Duodenal mucosa (tissue), 2 donors: ENCODE data around the gene FOXA1.

Experiments
- H3K27ac ChIP-seq: one replicate; pipeline ENCODE4 v1.7.0; 2013; ENCODE audit warnings: low read depth, low read length
- H3K27me3 ChIP-seq, 2 donors: one replicate each; pipeline ENCODE4 v1.7.0; 2013; ENCODE audit warnings: low read length in 2 of 2, control low read depth in 1 of 2; ENCODE audit not compliant: insufficient read depth in 2 of 2, control insufficient read depth in 1 of 2
- H3K36me3 ChIP-seq, 2 donors: one replicate each; pipeline ENCODE4 v1.7.0; 2013; ENCODE audit warnings: low read length in 2 of 2, control low read depth in 1 of 2; ENCODE audit not compliant: insufficient read depth in 2 of 2, control insufficient read depth in 1 of 2
- H3K4me1 ChIP-seq, 2 donors: one replicate each; pipeline ENCODE4 v1.7.0; 2013; ENCODE audit warnings: low read length in 2 of 2, control low read depth in 1 of 2; ENCODE audit not compliant: insufficient read depth in 2 of 2, control insufficient read depth in 1 of 2
- H3K4me3 ChIP-seq, 2 donors: one replicate each; pipeline ENCODE4 v1.7.0; 2013; ENCODE audit warnings: low read length in 2 of 2, low read depth in 1 of 2
- H3K9ac ChIP-seq, 2 donors: one replicate each; pipeline ENCODE4 v1.7.0; 2013; ENCODE audit warnings: low read length in 2 of 2, low read depth in 1 of 2
- H3K9me3 ChIP-seq, 2 donors: one replicate each; pipeline ENCODE4 v1.7.0; 2013; ENCODE audit warnings: low read length in 2 of 2, control low read depth in 1 of 2; ENCODE audit not compliant: control insufficient read depth in 1 of 2

The FOXA1 gene

DNA sequence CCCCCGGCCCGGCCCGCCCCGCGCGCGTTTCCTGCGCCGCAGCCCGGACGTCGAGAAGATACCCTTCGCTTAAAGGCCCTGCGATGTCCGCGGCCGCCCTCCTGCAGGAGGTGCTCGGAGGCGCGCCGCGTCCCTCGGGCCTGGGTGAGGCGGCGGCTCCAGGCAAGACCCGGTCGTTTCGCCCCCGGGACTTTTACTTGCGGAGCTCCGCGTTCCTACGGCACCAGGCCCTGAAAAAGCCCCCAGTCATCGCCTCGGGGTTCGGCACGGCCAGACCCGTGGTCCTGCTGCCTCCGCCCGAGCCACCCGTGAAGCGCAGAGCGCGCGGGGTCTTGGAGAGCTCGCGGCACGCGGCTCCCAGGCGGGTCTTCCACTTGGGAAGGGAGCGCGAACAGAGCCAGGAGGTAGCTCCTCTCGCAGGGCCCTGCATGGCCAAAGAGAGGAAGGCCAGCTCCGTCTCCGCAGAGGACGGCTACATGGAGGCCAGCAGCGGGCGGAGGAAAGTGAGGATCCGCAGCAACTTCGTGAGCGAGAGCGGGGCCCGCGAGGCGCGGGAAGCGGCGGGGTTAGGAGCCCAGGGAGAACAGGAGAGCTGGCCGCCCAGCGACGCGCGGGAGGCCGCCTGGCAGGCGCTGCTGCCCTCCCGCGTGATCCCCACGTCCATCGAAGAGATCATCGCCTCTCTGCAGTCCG lies 27.3 kb upstream of the FOXA1 start:
- Histone ChIP-seq H3K27me3 (no peaks in the 10 kb centered on the region), H3K4me3 (no peak overlapping the region), H3K36me3 (no peaks in the 10 kb centered on the region), H3K4me1 (no peaks in the 10 kb centered on the region), H3K9ac (no peak overlapping the region), H3K9me3 (no peaks in the 10 kb centered on the region), H3K27ac (no peak overlapping the region)

DNA sequence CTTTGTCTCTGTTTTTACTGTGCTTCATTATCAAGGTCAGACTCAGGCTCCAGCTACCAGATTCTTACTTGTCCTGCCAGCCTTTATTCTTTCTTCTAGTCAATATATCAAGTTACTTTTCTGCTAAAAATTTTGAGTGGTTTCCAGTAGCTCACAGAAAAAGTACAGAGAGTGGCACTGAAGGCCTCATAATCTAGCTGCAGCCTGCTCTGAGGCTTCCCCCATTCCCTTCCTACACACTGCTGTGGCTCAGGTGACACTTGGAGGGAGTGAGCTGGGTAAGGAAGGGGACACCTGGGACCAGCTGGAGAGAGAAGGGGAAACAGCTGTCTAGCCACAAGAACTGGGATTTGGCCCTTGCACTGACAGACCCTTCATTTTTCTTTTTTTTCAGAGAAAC lies 25.8 kb upstream of the FOXA1 start:
- Histone ChIP-seq H3K36me3 (no peaks in the 10 kb centered on the region), H3K4me3 (no peak overlapping the region), H3K27ac (no peak overlapping the region), H3K9ac (no peak overlapping the region), H3K27me3 (no peaks in the 10 kb centered on the region), H3K9me3 (peaks cover 3 to 6% of the 10 kb centered on the region in 2 donors), H3K4me1 (no peaks in the 10 kb centered on the region)

DNA sequence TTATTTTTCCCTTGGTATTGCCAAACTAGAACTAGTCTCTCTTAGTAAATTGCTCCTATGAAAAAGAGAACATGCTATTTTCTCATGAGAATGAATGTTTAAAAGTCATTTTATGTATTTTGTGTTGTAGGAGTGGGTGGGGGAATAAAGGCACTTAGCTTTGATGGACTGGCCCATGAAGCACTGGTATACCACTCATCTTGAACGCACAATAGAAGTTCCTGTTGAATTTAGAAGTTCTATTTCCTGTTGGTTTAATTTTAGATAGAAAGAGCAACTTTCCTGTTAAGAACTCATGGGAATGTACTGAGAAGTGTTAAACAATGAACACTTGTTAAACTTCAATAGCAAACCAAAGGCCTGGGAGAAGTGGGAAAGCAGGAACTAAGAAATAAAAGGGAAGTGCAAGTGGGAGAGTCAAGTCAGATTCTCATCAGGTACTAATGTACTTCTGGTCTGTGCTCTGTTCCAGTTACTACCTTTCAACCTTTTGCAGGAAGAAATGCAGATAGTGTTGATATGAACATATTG lies 23.5 kb upstream of the FOXA1 start:
- Histone ChIP-seq H3K36me3 (no peaks in the 10 kb centered on the region), H3K27me3 (no peaks in the 10 kb centered on the region), H3K4me1 (no peaks in the 10 kb centered on the region), H3K4me3 (no peak overlapping the region), H3K9me3 (peaks cover 9 to 16% of the 10 kb centered on the region in 2 donors), H3K9ac (no peak overlapping the region), H3K27ac (no peak overlapping the region)

DNA sequence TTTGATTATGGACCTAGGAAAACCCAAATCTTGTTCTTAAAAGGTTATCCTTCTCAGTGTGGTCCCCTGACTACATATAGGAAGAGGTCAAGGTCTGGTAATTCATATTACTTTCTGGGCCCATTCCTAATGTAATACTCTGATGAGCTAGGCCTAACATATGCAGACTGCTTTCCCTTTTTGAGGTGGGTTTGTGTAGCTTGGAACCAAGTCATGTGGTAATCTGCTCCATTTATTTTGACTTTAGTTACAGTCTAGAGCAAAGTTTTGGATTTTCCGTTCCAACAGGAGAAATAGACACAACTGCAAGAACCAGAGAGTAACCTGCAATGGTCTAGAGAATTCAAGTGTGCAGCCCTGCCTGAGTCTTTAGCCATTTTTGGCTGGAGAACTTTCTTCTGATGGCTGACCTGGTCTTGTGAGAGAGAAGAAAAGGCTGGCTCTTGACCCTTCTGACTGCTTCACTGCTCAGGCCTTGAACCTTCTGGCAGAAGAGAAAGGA lies 22.9 kb upstream of the FOXA1 start:
- no peaks in the 10 kb centered on the region for H3K27me3 ChIP-seq
- no peak overlapping the region for H3K27ac ChIP-seq
- no peak overlapping the region for H3K4me3 ChIP-seq
- H3K9me3 ChIP-seq, result peaks cover 9 to 17% of the 10 kb centered on the region in 2 donors
- no peak overlapping the region for H3K9ac ChIP-seq
- no peaks in the 10 kb centered on the region for H3K4me1 ChIP-seq
- H3K36me3 ChIP-seq, result no peaks in the 10 kb centered on the region

- Histone ChIP-seq H3K27ac (no peak overlapping the region), H3K4me1 (no peaks in the 10 kb centered on the region), H3K9me3 (peaks cover 9 to 22% of the 10 kb centered on the region in 2 donors), H3K36me3 (no peaks in the 10 kb centered on the region), H3K27me3 (no peaks in the 10 kb centered on the region), H3K9ac (no peak overlapping the region), H3K4me3 (no peak overlapping the region)
Observed at GRCh38 chr14:37616853-37617252, 21.8 kb upstream of the FOXA1 start.

DNA sequence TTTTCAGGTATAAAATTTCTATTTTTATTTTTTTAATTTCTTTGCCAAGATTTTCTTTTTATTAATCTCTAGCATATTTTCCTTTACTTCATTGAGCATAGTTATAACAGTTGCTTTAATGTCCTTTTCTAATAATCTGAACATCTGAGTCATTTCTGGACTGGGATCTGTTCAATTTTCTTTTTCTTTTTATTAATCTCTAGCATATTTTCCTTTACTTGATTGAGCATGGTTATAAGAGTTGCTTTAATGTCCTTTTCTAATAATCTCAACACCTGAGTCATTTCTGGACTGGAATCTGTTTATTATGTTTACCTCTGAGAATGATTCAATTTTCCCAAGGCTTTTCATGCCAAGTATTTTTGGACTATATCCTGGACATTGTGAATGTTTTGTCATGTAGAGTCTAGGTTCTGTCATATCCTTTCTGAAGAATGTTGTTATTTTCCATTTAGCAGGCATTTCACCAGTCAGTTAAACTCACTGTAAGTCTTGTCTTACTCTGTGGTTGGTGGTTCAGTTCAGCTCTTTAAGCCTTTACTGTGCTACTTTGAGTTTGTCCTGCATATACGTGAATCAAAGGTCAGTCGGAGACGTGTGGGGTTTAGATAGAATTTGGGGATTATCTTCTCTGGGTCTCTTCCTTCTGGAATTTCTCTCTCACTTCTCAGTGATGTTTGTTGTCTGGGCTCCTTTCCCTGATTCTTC lies 20.7 kb upstream of the FOXA1 start:
- Histone ChIP-seq H3K4me3 (no peak overlapping the region), H3K4me1 (no peaks in the 10 kb centered on the region), H3K9ac (no peak overlapping the region), H3K27ac (no peak overlapping the region), H3K36me3 (no peaks in the 10 kb centered on the region), H3K9me3 (peaks cover 9 to 22% of the 10 kb centered on the region in 2 donors), H3K27me3 (no peaks in the 10 kb centered on the region)

- Histone ChIP-seq H3K27me3 (no peaks in the 10 kb centered on the region), H3K9ac (no peak overlapping the region), H3K27ac (no peak overlapping the region), H3K36me3 (no peaks in the 10 kb centered on the region), H3K4me1 (no peaks in the 10 kb centered on the region), H3K9me3 (peaks cover 8 to 17% of the 10 kb centered on the region in 2 donors), H3K4me3 (no peak overlapping the region)
Observed at GRCh38 chr14:37610945-37611523, 16.0 kb upstream of the FOXA1 start.

DNA sequence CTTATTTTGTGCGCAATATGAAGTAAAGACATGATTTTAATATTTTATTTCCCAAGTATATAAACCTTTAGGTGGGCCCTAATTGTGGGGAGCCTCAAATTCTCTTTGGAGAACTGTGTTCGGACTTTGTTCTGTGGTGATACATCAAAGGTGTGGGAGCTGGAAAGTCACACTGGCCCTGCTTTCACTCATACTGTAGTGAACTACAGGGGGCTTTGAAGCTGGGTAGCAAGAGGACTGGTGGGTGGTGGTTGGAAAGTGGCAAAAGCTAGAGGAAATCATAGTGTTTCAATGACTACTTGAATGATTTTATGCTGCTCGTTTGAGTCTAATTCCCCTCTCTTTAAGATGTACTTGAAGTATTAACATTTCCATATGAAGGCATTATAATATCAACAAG lies 13.6 kb upstream of the FOXA1 start:
- H3K27me3 ChIP-seq, result no peaks in the 10 kb centered on the region
- H3K9ac ChIP-seq, result no peak overlapping the region
- no peaks in the 10 kb centered on the region for H3K4me1 ChIP-seq
- H3K27ac ChIP-seq, result no peak overlapping the region
- H3K9me3 ChIP-seq, result peaks cover 0 to 5% of the 10 kb centered on the region in 2 donors
- H3K4me3 ChIP-seq, result no peak overlapping the region
- H3K36me3 ChIP-seq, result no peaks in the 10 kb centered on the region

GRCh38 chr14:37606678-37607077 lies 11.6 kb upstream of the FOXA1 start:
- no peak overlapping the region for H3K27ac ChIP-seq
- no peak overlapping the region for H3K4me3 ChIP-seq
- no peaks in the 10 kb centered on the region for H3K9me3 ChIP-seq
- H3K27me3 ChIP-seq, result peaks cover 1 to 16% of the 10 kb centered on the region in 2 donors
- H3K36me3 ChIP-seq, result no peaks in the 10 kb centered on the region
- no peak overlapping the region for H3K9ac ChIP-seq
- peaks cover 7 to 9% of the 10 kb centered on the region in 2 donors for H3K4me1 ChIP-seq

- H3K4me1 ChIP-seq, result peaks cover 9 to 17% of the 10 kb centered on the region in 2 donors
- no peak overlapping the region for H3K9ac ChIP-seq
- no peak overlapping the region for H3K4me3 ChIP-seq
- H3K27ac ChIP-seq, result no peak overlapping the region
- no peaks in the 10 kb centered on the region for H3K36me3 ChIP-seq
- no peaks in the 10 kb centered on the region for H3K9me3 ChIP-seq
- H3K27me3 ChIP-seq, result peaks cover 17 to 43% of the 10 kb centered on the region in 2 donors
Observed at GRCh38 chr14:37603688-37604251, 8.7 kb upstream of the FOXA1 start.
